ENCODE data around the gene SLAMF8.

Gene SLAMF8

GRCh38 chr1:159881622-159882526 lies 55.2 kb downstream of the SLAMF8 start:
- peak; percentile 99 for DNase-seq (ENCODE audit: low read depth)
- H3K4me3 ChIP-seq (ENCODE audit: control insufficient read depth, low read depth, low read length) = no peak overlapping the region

GRCh38 chr1:159882527-159882862 lies 55.8 kb downstream of the SLAMF8 start:
- no peak overlapping the region for H3K4me3 ChIP-seq (ENCODE audit: control insufficient read depth, low read depth, low read length)
- no peak for TF ChIP-seq CTCF (conservative IDR thresholded peaks at IDR 0.05; ENCODE audit: control insufficient read depth, insufficient read depth, low read depth, low read length)
- peak; percentile 81 for DNase-seq (ENCODE audit: low read depth)

More at GRCh38 chr1:159881622-159882526, 55.2 kb downstream of the SLAMF8 start:
- TF ChIP-seq CTCF (conservative IDR thresholded peaks at IDR 0.05; ENCODE audit: control insufficient read depth, insufficient read depth, low read depth, low read length) = no peak

GRCh38 chr1:159883134-159883533 lies 56.5 kb downstream of the SLAMF8 start:
- no peak for TF ChIP-seq CTCF (conservative IDR thresholded peaks at IDR 0.05; ENCODE audit: control insufficient read depth, insufficient read depth, low read depth, low read length)
- DNase-seq (ENCODE audit: low read depth) = no peak
- no peak overlapping the region for H3K4me3 ChIP-seq (ENCODE audit: control insufficient read depth, low read depth, low read length)

- no peak for DNase-seq (ENCODE audit: low read depth)
- no peak overlapping the region for H3K4me3 ChIP-seq (ENCODE audit: control insufficient read depth, low read depth, low read length)
- no peak for TF ChIP-seq CTCF (conservative IDR thresholded peaks at IDR 0.05; ENCODE audit: control insufficient read depth, insufficient read depth, low read depth, low read length)
Measured at GRCh38 chr1:159884296-159884695, 57.6 kb downstream of the SLAMF8 start.

Measured in fibroblast of mammary gland (primary cell).